Mesodermal cell (in vitro differentiated cells): Measurements from ENCODE around the gene ODAPH.
"Not testable (repeated sequence)": the region's sequence is repeated elsewhere in the genome, so short reads cannot be mapped to it uniquely, and the experiment has no call there.

ENCODE experiments used
- H3K27ac ChIP-seq: 2 replicates; pipeline ENCODE4 v1.7.0; 2013; ENCODE audit warnings: mild to moderate bottlenecking, low read depth, low read length, moderate library complexity; ENCODE audit not compliant: severe bottlenecking
- H3K36me3 ChIP-seq: 2 replicates; pipeline ENCODE4 v1.7.1; 2013; ENCODE audit warnings: mild to moderate bottlenecking, low read length, moderate library complexity; ENCODE audit not compliant: control insufficient read depth, insufficient read depth
- H3K4me1 ChIP-seq: one replicate; pipeline ENCODE4 v1.7.1; 2013; ENCODE audit warnings: mild to moderate bottlenecking, low read length; ENCODE audit not compliant: insufficient read depth, control insufficient read depth, poor library complexity, severe bottlenecking
- H3K4me3 ChIP-seq: 2 replicates; pipeline ENCODE4 v1.7.0; 2013; ENCODE audit warnings: low read length, control low read depth, mild to moderate bottlenecking; ENCODE audit not compliant: insufficient read depth, poor library complexity, severe bottlenecking; ENCODE audit errors: extremely low read depth
- H3K9me3 ChIP-seq: 2 replicates; pipeline ENCODE4 v1.7.1; 2013; ENCODE audit warnings: mild to moderate bottlenecking, low read length, moderate library complexity; ENCODE audit not compliant: control insufficient read depth
- WGBS, 2 experiments: methylation state at CpG; one replicate each; pipeline ENCODE4 v1.1.5; 2013; ENCODE audit warnings: missing lambda C conversion rate in 2 of 2; ENCODE audit not compliant: insufficient coverage in 2 of 2; 5-methylcytosine and 5-hydroxymethylcytosine counted together

The ODAPH gene

GRCh38 chr4:75525086-75525485, 30.8 kb upstream of the ODAPH start:
- H3K36me3 ChIP-seq = peaks cover 41% of the 10 kb centered on the region
- WGBS, 2 experiments = no CpG with 5 or more reads among the region's 1 CpG
- H3K4me1 ChIP-seq = no peaks in the 10 kb centered on the region
- H3K4me3 ChIP-seq = no peak overlapping the region
- no peak overlapping the region for H3K27ac ChIP-seq
- no peaks in the 10 kb centered on the region for H3K9me3 ChIP-seq

GRCh38 chr4:75525910-75526309, 30.0 kb upstream of the ODAPH start:
- H3K36me3 ChIP-seq = peaks cover 50% of the 10 kb centered on the region

GRCh38 chr4:75527482-75527881, 28.4 kb upstream of the ODAPH start:
- no peaks in the 10 kb centered on the region for H3K4me1 ChIP-seq
- no peak overlapping the region for H3K27ac ChIP-seq
- peaks cover 65% of the 10 kb centered on the region for H3K36me3 ChIP-seq
- no peaks in the 10 kb centered on the region for H3K9me3 ChIP-seq
- H3K4me3 ChIP-seq = no peak overlapping the region

More at GRCh38 chr4:75525910-75526309, 30.0 kb upstream of the ODAPH start:
- H3K27ac ChIP-seq = no peak overlapping the region
- H3K4me3 ChIP-seq = no peak overlapping the region
- H3K9me3 ChIP-seq = no peaks in the 10 kb centered on the region
- no peaks in the 10 kb centered on the region for H3K4me1 ChIP-seq
- 100% methylated on average over 1 of the region's 1 CpG; no CpG with 5 or more reads in 1 of the 2 experiments for WGBS, 2 experiments

- 94% methylated on average over 2 of the region's 2 CpGs; no CpG with 5 or more reads in 1 of the 2 experiments for WGBS, 2 experiments
- no peak overlapping the region for H3K27ac ChIP-seq
- no peaks in the 10 kb centered on the region for H3K4me1 ChIP-seq
- H3K9me3 ChIP-seq = peaks cover 4% of the 10 kb centered on the region
- no peak overlapping the region for H3K4me3 ChIP-seq
- H3K36me3 ChIP-seq = peaks cover 57% of the 10 kb centered on the region
Measured at GRCh38 chr4:75530556-75531322, 25.1 kb upstream of the ODAPH start.

- peaks cover 49% of the 10 kb centered on the region for H3K36me3 ChIP-seq
- WGBS, 2 experiments = 40 to 67% methylated on average over 2 to 3 of the region's 7 CpGs
- H3K9me3 ChIP-seq, H3K4me3 ChIP-seq, H3K4me1 ChIP-seq, H3K27ac ChIP-seq: not testable (repeated sequence)
Measured at GRCh38 chr4:75531536-75532143, 24.2 kb upstream of the ODAPH start.

GRCh38 chr4:75533339-75533887, 22.5 kb upstream of the ODAPH start:
- not testable (repeated sequence) for H3K9me3 ChIP-seq, H3K27ac ChIP-seq, H3K4me1 ChIP-seq, H3K4me3 ChIP-seq
- peaks cover 37% of the 10 kb centered on the region for H3K36me3 ChIP-seq
- WGBS, 2 experiments = 91 to 100% methylated on average over 3 to 4 of the region's 4 CpGs

GRCh38 chr4:75533926-75534325, 21.9 kb upstream of the ODAPH start:
- H3K27ac ChIP-seq, H3K4me1 ChIP-seq, H3K4me3 ChIP-seq, H3K9me3 ChIP-seq: not testable (repeated sequence)
- peaks cover 37% of the 10 kb centered on the region for H3K36me3 ChIP-seq

- 97 to 100% methylated on average over 1 to 4 of the region's 6 CpGs for WGBS, 2 experiments
- not testable (repeated sequence) for H3K4me1 ChIP-seq, H3K36me3 ChIP-seq, H3K9me3 ChIP-seq, H3K4me3 ChIP-seq, H3K27ac ChIP-seq
Measured at GRCh38 chr4:75537308-75537707, 18.6 kb upstream of the ODAPH start.

GRCh38 chr4:75542824-75543223, 13.0 kb upstream of the ODAPH start:
- H3K36me3 ChIP-seq = peaks cover 13% of the 10 kb centered on the region

GRCh38 chr4:75544220-75544619, 11.6 kb upstream of the ODAPH start:
- peaks cover 13% of the 10 kb centered on the region for H3K36me3 ChIP-seq
- not testable (repeated sequence) for H3K4me1 ChIP-seq, H3K4me3 ChIP-seq, H3K9me3 ChIP-seq, H3K27ac ChIP-seq
- WGBS, 2 experiments = 97 to 98% methylated on average over 7 of the region's 8 CpGs

More at GRCh38 chr4:75542824-75543223, 13.0 kb upstream of the ODAPH start:
- Histone ChIP-seq H3K9me3 (no peaks in the 10 kb centered on the region), H3K4me1 (no peaks in the 10 kb centered on the region), H3K27ac (peak overlapping the region; percentile 16), H3K4me3 (no peak overlapping the region)

GRCh38 chr4:75544870-75545269, 11.0 kb upstream of the ODAPH start:
- WGBS, 2 experiments = 86 to 97% methylated on average over 2 to 3 of the region's 3 CpGs
- no peak overlapping the region for H3K4me3 ChIP-seq
- H3K36me3 ChIP-seq = peaks cover 13% of the 10 kb centered on the region
- H3K9me3 ChIP-seq = no peaks in the 10 kb centered on the region
- H3K27ac ChIP-seq = no peak overlapping the region
- H3K4me1 ChIP-seq = no peaks in the 10 kb centered on the region
